Astrocyte (in vitro differentiated cells and primary cell): ENCODE measurements around the gene CYP19A1. TPM values are rescaled to one million over a fixed set of nuclear protein-coding genes. Genes with fewer than 3 reads are reported as not detected.

ENCODE experiments used
- DNase-seq: peaks from one replicate; pipeline ENCODE4 v3.0.0-alpha.2; 2010; ENCODE audit warnings: low read depth
- FAIRE-seq: peaks from 2 replicates; lab custom pipeline; 2011; peaks lifted over from hg19 to GRCh38; lab: Jason Lieb, UNC
- H2AFZ ChIP-seq: 2 replicates; pipeline ENCODE4 v1.6.0; 2012; ENCODE audit warnings: low read depth, low read length, inconsistent platforms
- H3K27ac ChIP-seq: 2 replicates; pipeline ENCODE4 v1.5.1; 2011; ENCODE audit warnings: low read depth, low read length, inconsistent platforms
- H3K27me3 ChIP-seq: 2 replicates; pipeline ENCODE4 v1.6.0; 2011; ENCODE audit warnings: low read length, inconsistent platforms; ENCODE audit not compliant: insufficient read depth
- H3K36me3 ChIP-seq: 2 replicates; pipeline ENCODE4 v1.5.1; 2011; ENCODE audit warnings: low read length, inconsistent platforms; ENCODE audit not compliant: insufficient read depth
- H3K4me1 ChIP-seq: 2 replicates; pipeline ENCODE4 v1.5.1; 2011; ENCODE audit warnings: low read length, inconsistent platforms; ENCODE audit not compliant: insufficient read depth
- H3K4me2 ChIP-seq: 2 replicates; pipeline ENCODE4 v1.6.0; 2012; ENCODE audit warnings: low read length, inconsistent platforms
- H3K4me3 ChIP-seq: 2 replicates; pipeline ENCODE4 v1.5.1; 2011; ENCODE audit warnings: low read depth, mild to moderate bottlenecking, low read length, inconsistent platforms; ENCODE audit not compliant: insufficient read depth
- H3K79me2 ChIP-seq: 2 replicates; pipeline ENCODE4 v1.6.0; 2012; ENCODE audit warnings: mild to moderate bottlenecking, low read length, inconsistent platforms; ENCODE audit not compliant: insufficient read depth
- H3K9ac ChIP-seq: 2 replicates; pipeline ENCODE4 v1.6.0; 2012; ENCODE audit warnings: mild to moderate bottlenecking, low read length, inconsistent platforms
- H3K9me3 ChIP-seq: 2 replicates; pipeline ENCODE4 v1.5.1; 2012; ENCODE audit warnings: low read depth, mild to moderate bottlenecking, low read length, inconsistent platforms; ENCODE audit not compliant: insufficient read depth
- H4K20me1 ChIP-seq: 2 replicates; pipeline ENCODE4 v1.6.0; 2012; ENCODE audit warnings: low read length, inconsistent platforms; ENCODE audit not compliant: insufficient read depth
- H3K27ac Mint-ChIP-seq: one replicate; pipeline ENCODE4 v1.8.0; 2021; ENCODE audit warnings: mild to moderate bottlenecking, mixed read lengths; ENCODE audit not compliant: unreplicated experiment
- H3K27me3 Mint-ChIP-seq: one replicate; pipeline ENCODE4 v1.8.0; 2021; ENCODE audit warnings: low read depth, mixed read lengths; ENCODE audit not compliant: unreplicated experiment
- H3K36me3 Mint-ChIP-seq: one replicate; pipeline ENCODE4 v1.8.0; 2021; ENCODE audit warnings: low read depth, mixed read lengths; ENCODE audit not compliant: unreplicated experiment
- H3K4me1 Mint-ChIP-seq: one replicate; pipeline ENCODE4 v1.8.0; 2021; ENCODE audit warnings: low read depth, mixed read lengths; ENCODE audit not compliant: unreplicated experiment
- H3K4me3 Mint-ChIP-seq: one replicate; pipeline ENCODE4 v1.8.0; 2021; ENCODE audit warnings: mild to moderate bottlenecking, moderate library complexity, mixed read lengths; ENCODE audit not compliant: unreplicated experiment
- H3K9me3 Mint-ChIP-seq: one replicate; pipeline ENCODE4 v1.8.0; 2021; ENCODE audit warnings: mild to moderate bottlenecking, mixed read lengths; ENCODE audit not compliant: unreplicated experiment
- CTCF ChIP-seq: IDR thresholded peaks from 2 replicates; pipeline ENCODE4 v1.5.1; 2011; ENCODE audit warnings: low read depth, mild to moderate bottlenecking, inconsistent platforms, low read length, moderate library complexity; ENCODE audit not compliant: insufficient read depth
- EZH2 ChIP-seq: IDR thresholded peaks from 2 replicates; pipeline ENCODE4 v1.6.1; 2012; ENCODE audit warnings: mild to moderate bottlenecking, low read length, inconsistent platforms; ENCODE audit not compliant: insufficient read depth
- total RNA-seq: library from RNA; stranded (reverse); gene quantifications from 2 replicates; pipeline ENCODE4 v1.2.1, GENCODE V29; 2021

The CYP19A1 gene
- total RNA-seq, 1 donor from 2014 or later, result 0.75 TPM

GRCh38 chr15:51274956-51275355, 63.4 kb downstream of the CYP19A1 start:
- no peak for FAIRE-seq
- Histone ChIP-seq H4K20me1 (no peaks in the 10 kb centered on the region), H3K4me1 (no peaks in the 10 kb centered on the region), H3K4me2 (no peak overlapping the region), H3K4me3 (no peak overlapping the region), H3K9me3 (no peaks in the 10 kb centered on the region), H3K27ac (no peak overlapping the region), H3K79me2 (no peaks in the 10 kb centered on the region), H2AFZ (no peak overlapping the region), H3K9ac (no peak overlapping the region), H3K27me3 (peaks cover 41% of the 10 kb centered on the region), H3K36me3 (no peaks in the 10 kb centered on the region)
- Mint-ChIP-seq H3K36me3 (no peaks in the 10 kb centered on the region), H3K4me3 (no peak overlapping the region), H3K27me3 (peaks cover 30% of the 10 kb centered on the region), H3K27ac (no peak overlapping the region), H3K4me1 (no peaks in the 10 kb centered on the region), H3K9me3 (no peaks in the 10 kb centered on the region)
- no peak for DNase-seq
- TF ChIP-seq EZH2 (no peak), CTCF (no peak)

GRCh38 chr15:51270706-51271105, 67.7 kb downstream of the CYP19A1 start:
- no peak for DNase-seq
- no peak overlapping the region for H3K27ac ChIP-seq
- no peaks in the 10 kb centered on the region for H3K79me2 ChIP-seq
- TF ChIP-seq CTCF (no peak), EZH2 (no peak)
- H3K9ac ChIP-seq, result no peak overlapping the region
- Mint-ChIP-seq H3K4me1 (peaks cover 3% of the 10 kb centered on the region), H3K4me3 (no peak overlapping the region), H3K27ac (no peak overlapping the region), H3K36me3 (no peaks in the 10 kb centered on the region), H3K27me3 (peaks cover 35% of the 10 kb centered on the region), H3K9me3 (no peaks in the 10 kb centered on the region)
- no peaks in the 10 kb centered on the region for H3K9me3 ChIP-seq
- no peaks in the 10 kb centered on the region for H3K36me3 ChIP-seq
- H3K4me1 ChIP-seq, result peaks cover 3% of the 10 kb centered on the region
- H3K4me3 ChIP-seq, result no peak overlapping the region
- no peak overlapping the region for H2AFZ ChIP-seq
- H3K4me2 ChIP-seq, result no peak overlapping the region
- H3K27me3 ChIP-seq, result peaks cover 34% of the 10 kb centered on the region
- no peak for FAIRE-seq
- H4K20me1 ChIP-seq, result no peaks in the 10 kb centered on the region

GRCh38 chr15:51269496-51269895, 68.9 kb downstream of the CYP19A1 start:
- no peaks in the 10 kb centered on the region for H3K9me3 ChIP-seq
- no peaks in the 10 kb centered on the region for H3K79me2 ChIP-seq
- H3K36me3 ChIP-seq, result no peaks in the 10 kb centered on the region
- H3K27me3 Mint-ChIP-seq, result peaks cover 34% of the 10 kb centered on the region
- peaks cover 3% of the 10 kb centered on the region for H3K4me1 ChIP-seq
- H2AFZ ChIP-seq, result no peak overlapping the region
- H3K4me2 ChIP-seq, result no peak overlapping the region
- H3K9me3 Mint-ChIP-seq, result no peaks in the 10 kb centered on the region
- H4K20me1 ChIP-seq, result no peaks in the 10 kb centered on the region
- peaks cover 3% of the 10 kb centered on the region for H3K4me1 Mint-ChIP-seq
- TF ChIP-seq CTCF (no peak), EZH2 (no peak)
- no peak for DNase-seq
- H3K36me3 Mint-ChIP-seq, result no peaks in the 10 kb centered on the region
- peaks cover 37% of the 10 kb centered on the region for H3K27me3 ChIP-seq
- H3K27ac Mint-ChIP-seq, result no peak overlapping the region
- no peak overlapping the region for H3K4me3 ChIP-seq
- H3K27ac ChIP-seq, result no peak overlapping the region
- H3K4me3 Mint-ChIP-seq, result no peak overlapping the region
- FAIRE-seq, result no peak
- no peak overlapping the region for H3K9ac ChIP-seq
